Germinal center (tissue), 1 donor: ENCODE measurements around the gene SLC9A4.

ENCODE experiments used
- DNase-seq: peaks from one replicate; pipeline ENCODE4 v3.0.0; 2012; ENCODE audit warnings: mixed read lengths, low spot score

Gene SLC9A4, protein sequence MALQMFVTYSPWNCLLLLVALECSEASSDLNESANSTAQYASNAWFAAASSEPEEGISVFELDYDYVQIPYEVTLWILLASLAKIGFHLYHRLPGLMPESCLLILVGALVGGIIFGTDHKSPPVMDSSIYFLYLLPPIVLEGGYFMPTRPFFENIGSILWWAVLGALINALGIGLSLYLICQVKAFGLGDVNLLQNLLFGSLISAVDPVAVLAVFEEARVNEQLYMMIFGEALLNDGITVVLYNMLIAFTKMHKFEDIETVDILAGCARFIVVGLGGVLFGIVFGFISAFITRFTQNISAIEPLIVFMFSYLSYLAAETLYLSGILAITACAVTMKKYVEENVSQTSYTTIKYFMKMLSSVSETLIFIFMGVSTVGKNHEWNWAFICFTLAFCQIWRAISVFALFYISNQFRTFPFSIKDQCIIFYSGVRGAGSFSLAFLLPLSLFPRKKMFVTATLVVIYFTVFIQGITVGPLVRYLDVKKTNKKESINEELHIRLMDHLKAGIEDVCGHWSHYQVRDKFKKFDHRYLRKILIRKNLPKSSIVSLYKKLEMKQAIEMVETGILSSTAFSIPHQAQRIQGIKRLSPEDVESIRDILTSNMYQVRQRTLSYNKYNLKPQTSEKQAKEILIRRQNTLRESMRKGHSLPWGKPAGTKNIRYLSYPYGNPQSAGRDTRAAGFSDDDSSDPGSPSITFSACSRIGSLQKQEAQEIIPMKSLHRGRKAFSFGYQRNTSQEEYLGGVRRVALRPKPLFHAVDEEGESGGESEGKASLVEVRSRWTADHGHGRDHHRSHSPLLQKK

DNA sequence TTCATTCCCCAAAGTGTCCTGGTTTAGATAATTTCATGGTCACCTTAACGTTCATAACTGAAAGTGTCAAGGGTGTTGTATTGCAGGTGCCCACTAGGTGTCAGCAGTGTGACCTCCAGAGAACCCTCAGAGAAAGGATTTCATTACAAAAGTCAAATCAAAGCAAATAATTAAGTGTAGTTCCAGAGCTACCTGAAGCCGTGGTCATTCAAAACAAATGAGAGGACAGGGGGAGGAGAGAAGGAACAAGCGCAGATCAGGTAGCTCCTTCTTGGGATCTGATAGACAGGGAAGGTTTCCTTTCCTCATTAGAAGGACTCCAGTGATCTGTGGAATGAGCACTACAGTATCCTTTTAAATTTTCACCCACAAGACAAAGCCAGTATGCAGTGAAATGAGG is at the start of gene SLC9A4:
TSS of gene SLC9A4 (plus strand) at position 207 of the 400 bp plus-strand sequence. CDS start 534 bp downstream, outside the sequence.
- peak; percentile 21 for DNase-seq

DNA sequence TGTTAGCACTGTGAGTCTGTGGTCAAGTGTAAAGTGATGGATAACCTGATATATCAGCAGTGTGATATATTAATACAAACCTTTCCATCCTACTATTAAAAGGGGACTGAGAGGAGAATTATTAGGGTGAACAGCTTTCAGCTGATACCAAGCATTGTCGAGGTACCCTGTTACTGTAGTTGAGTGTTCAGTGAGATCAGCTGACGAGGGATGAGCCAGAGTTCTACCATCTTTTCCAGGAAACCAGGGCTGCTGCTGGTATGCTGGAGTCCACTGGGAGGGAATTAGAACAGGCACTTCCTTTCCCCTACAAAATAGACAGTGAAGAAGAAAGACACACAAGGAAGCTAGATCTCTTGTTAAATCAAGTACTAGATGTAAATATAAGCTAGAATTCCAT is 49.7 kb upstream of the SLC9A4 start:
- no peak for DNase-seq

DNA sequence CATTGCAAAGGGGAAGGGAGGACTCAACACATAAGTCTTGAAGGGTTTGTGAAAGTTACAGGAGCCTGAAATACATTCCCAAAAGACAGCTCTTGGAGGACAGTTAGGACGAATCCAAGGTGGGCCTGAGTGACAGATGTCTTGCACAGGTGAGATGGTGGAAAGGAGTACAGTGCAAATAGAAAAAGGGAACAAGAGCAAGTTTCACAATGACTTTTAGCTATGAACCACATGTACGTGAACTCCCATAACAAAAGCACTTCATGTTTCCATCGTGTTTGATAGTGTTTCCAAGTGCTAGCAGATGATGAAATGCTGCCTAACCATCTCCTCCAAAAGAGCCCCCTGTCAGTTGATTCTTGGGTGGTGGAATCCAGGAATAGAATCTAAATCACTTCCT is 48.3 kb upstream of the SLC9A4 start:
- DNase-seq: peak; percentile 19

DNA sequence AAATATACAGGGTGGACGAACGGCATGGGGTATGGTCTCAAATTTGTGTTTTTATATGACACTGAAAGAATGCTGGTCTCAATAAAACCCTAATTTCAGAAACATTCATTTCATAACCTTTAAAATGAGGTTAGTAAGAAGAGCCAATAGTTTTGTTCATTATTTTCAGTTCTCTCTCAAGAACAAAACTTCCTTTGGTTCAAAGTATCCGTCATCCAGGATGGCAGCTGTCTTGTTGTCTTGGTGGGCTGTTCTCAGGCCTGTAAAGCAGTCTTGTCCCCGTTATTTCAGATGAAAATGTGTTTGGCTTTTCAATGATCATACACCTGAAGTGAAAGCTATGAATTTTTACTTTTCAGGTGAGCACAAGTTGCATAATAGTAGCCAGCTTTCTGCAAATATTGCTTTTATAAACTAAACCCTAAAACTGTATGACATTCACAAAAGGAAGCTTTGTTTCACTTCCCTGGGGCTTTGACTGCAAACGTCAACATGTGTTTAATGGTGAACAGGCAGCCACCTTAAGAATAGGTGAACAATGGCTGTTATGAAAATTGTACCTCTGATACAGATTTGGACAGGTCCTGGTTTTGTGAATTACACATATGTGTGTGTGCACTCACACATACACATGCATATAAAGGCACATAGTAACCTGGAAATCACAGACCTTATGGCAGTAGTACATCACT is 47.4 kb upstream of the SLC9A4 start:
- no peak for DNase-seq

DNA sequence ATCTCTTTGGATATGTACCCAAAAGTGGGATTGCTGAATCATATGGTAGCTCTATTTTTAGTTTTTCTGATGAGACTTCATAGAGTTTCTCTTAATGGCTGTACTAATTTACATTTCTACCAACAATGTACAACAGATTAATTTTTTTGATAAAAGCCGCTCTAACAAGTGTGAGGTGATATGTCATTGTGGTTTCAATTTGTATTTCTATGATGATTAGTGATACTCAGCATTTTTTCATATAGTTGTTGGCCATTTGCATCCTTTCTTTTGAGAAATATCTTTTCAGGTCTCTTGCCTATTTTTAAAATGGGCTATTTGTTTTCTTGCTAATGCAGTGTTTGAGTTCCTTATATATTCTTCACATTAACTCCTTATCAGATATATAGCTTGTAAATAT is 45.8 kb upstream of the SLC9A4 start:
- DNase-seq: no peak

DNA sequence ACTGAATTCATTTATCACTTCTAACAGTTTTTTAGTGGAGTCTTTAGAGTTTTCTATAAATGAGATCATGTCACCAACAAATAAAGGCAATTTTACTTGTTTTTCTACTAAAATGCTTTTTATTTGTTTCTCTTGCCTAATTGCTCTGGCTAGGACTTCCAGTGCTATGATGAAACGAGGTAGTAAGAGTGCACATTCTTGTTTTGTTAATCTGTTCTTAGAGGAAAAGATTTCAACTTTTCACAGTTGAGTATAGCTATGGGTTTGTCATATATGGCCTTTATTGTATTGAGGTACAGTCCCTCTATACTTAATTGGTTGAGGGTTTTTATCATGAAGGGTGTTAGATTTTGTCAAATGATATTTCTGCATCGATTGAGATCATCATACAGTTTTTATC is 44.5 kb upstream of the SLC9A4 start:
- DNase-seq: no peak

DNA sequence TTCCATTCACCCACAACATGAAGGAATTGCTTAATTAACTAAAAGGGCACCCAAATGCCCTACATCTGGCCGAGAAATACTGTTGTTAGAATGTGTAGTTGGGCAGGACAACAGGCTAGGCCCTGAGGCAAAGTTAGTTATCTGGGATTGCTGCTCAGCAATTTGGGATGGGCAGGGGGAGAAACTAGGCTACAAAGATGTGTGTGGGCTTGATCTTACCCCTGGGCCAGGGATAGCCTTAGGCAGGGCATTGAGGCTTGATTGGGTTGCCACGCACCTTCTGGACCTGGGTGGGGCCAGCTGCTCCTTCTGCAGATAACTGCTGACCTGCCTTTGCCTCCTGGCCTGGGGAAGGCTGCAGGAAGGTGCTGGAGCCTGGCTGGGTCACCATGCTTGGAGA is 40.6 kb upstream of the SLC9A4 start:
- no peak for DNase-seq

DNA sequence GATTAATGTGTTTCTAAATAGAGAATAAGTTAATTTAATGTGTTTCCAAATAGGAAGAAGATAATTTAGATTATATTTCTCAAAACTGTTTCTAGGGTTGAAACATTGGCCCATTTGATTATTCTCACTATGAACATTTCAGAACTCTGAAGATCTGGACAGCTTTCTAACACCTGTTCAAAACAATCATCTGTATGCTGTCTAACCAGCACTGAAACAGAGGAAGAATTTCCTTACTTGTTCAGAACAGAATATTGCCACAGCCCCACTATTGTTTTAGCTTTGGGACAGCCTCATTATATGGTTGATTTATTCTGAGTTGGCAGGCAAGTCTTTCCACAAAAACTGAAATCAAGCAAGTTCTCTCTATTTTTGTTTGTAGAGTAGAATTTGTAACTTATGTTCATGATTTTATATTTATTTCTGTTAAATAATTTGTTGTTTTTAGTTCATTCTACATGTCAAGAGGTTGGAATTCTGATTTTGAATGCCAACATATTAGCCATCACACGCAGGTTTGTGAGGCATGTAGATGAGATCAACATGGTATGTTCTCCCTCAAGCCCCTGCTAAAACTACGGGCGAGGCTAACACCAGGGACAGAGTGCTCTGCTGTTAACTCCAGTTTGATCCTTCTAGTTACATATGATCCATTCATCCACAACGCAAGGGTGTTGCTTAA is 38.9 kb upstream of the SLC9A4 start:
- DNase-seq: no peak

DNA sequence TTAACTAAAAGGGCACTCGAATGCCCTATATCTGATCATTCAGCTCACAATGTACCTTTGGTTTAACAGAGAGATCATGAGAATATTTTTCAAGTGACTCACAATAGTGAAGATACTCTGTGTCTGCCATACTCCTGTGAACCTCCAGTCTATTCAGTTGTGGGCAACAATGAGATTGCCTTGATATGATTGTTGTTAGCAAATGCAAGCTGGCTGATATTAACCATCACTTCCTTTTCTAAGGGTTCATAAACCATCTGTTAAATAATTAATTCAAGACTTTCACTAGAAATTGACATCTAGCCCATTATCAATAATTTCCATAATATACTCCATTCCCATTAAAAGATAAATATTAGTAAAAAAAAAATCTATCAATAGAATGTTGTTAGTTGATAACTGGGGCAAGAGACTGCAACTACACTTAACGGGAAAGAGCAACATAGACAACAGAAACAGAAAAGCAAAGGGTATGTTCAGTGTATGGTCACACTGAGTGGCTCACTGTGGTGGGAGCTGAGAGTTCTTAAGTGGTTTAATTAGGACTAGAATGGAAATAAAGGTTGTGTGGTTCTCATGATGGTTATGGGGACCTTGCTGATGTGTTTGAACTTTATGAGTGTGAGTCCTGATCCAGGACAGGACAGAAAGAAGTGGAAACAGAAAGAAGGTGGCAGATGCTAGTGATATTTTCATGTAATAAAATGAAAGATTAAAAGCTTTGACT is 38.2 kb upstream of the SLC9A4 start:
- no peak for DNase-seq

DNA sequence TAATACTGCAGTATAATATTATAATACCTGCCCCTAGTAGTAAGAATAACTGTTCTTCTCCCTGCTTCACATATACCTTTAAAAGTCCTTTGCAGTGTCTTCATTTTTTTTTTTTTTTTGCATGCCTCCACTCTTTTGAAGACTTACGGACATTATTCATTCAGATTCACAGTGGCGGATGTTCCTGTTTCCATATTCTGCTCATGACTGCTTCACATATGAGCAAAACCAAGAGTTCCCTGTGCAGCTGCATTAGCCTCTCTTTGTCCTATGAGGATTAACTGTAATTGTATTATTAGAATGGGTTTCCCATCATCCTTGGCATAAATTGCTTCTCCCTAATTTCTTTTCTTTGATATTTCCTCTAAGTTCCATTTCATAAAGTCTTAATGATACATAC is 37.3 kb upstream of the SLC9A4 start:
- no peak for DNase-seq

DNA sequence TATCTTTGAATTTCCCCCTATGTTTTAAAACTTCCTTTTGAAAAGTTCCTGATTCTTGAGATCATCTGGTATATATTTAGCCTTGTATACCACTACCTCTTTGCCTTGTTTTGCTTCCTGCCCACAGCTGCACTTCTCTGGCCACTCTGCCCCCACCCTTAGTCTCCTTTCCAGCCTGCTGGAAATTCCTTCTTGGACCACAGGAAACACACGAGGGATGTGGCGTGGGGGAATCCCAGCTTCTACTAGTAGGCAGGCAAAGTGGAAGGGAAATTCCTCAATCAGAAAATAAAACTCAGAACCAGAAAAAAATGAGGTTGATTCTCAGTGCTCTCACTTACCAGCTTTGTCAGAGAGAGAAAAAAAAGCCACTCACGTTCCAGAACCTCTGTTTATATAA is 36.7 kb upstream of the SLC9A4 start:
- no peak for DNase-seq

DNA sequence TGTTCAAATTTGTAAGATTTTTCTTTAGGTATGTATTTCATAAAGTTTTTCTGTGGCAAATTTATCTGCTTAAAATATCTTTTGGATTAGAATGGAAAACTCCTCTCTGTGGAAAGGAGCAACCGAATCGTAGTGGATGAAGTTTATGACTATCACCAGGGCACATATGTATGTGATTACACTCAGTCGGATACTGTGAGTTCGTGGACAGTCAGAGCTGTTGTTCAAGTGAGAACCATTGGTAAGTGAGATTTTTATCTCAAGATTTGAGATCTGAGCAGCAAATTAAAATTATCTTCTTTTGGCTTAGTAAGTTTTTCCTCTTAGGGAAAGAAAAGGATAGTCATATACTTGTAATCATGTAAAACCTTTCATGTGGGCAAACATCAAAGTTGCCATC is 35.9 kb upstream of the SLC9A4 start:
- no peak for DNase-seq

DNA sequence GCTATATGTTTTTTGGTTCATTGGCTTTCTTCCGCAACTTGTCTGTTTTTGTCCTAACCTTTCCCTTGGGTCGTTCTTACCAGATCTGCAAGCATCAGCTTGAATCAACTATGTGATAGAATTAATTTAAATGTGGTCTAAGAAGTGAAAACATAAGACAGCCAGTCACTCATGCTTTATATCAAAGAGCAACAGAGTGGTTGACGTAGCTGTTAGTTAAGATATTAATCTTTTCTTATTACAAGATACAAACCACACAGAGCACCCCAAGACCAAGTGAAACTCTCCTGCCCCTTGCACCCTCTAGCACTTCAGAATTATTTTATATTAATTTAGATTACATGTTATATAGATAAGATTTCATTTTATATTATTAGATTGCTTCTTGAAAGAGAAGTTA is 34.9 kb upstream of the SLC9A4 start:
- no peak for DNase-seq

DNA sequence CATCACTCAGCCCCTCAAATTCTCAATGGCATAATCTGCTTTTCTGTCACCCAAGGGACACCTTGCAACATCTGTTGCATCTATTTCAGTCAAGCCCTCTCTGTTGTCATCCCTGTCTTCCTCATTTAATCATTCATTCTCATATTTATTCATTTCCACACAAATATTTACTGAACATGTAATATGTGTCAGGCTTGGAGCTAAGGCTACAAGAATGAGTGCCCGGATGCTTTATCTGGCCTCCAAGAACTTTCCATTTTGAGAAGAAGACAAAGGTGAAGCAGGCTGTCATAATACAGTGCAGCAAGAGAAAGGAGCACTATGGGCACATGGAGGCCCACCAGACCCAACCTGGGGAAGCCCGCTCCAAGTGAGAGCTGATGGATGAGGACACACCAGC is 34.4 kb upstream of the SLC9A4 start:
- DNase-seq: no peak

DNA sequence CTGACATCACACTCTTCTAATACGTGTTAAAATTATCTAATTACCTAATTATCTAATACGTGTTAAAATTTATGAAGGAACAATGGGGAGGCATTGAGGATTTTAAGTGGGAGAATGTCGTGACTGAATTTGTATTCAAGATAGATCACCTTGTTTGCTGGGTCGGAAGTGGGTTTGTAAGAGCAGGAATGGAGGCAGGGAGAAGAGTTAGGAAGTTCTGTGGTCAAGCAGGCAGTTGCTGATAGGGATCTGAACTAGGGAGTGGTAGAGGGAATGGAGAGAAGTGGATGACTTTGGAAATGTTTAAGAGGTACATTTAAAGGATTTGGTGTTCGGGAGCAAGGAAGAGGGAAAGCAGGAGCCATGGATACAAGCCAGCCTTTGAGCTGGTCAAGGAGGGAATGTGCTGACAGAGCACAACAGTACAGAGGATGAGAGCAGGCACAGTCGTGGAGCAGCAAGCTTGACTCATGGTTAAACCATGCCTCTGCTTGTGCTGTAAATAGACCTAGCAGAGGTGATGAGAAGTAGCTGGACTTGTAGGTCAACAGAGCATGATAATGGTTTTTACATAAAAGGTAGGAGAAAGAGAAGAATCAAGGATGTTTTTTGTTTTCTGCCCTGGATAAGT is 33.8 kb upstream of the SLC9A4 start:
- DNase-seq: no peak

DNA sequence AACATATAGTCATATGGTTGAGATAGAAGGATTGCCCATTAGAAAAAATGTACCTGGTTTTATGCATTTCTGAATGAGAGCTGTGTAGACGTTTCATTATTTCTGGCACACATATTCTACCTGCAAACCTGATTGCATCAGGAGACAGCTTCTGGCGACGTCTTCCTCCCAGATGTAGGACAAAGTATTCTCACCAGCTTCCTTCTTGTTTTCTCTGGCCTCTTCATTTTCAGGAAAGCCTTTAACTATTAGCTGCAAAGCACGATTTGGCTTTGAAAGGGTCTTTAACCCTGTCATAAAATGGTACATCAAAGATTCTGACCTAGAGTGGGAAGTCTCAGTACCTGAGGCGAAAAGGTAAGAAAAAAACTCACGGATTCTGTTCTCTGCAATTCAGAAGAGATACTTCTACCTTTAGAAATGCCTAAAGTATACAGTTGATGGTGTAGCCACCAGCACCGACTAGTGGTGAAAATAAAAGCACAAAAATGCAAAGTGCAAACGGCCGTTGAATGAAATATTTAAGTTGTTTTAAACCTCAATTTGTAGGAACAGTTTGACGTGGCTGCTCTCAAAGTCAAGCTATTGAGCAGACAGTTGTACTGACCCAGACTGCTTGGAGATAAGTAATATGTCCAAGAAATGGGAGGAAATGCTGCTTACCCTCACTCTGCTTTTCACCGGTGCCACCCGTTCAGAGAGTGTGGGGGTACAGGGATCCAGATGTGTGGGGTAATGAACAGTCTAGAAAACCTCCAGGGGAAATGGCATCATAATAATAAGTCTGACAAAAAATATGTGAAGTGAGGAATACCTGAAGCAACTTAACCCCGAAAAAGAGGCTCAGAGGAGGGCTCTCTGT is 29.8 kb upstream of the SLC9A4 start:
- peak; percentile 13 for DNase-seq

DNA sequence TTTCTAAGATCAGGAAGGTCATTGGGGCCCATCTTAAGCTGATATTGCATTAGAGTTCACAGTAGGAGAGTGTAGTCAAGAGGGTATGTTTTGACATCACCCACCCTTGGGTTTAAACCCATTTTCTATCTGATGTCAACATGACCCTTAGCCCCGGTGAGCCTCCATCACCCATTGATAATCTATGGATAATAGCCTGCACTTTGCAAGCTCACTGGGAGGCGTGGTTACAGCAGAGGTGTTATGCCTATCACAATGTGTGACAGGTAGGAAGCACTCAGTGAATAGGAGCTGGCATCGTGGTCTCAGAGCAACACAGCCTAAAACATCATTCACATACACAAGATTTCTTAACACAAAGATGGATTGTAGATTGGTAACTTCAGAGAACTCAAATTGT is 28.8 kb upstream of the SLC9A4 start:
- no peak for DNase-seq

DNA sequence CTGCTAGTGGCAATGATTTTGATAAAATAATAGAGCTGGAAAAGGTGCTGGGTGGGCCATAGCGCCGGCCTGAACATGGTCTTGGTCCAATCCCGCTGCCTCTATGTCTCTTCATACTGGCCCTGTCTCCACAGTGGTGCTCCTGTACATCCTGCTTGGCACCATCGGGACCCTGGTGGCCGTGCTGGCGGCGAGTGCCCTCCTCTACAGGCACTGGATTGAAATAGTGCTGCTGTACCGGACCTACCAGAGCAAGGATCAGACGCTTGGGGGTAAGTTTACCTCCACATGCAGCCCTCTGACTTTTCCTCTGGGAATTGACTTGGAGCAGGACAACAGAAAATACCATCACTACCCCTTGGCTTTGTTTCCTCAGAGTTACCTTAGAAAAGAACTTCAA is 26.1 kb upstream of the SLC9A4 start:
- DNase-seq: no peak

DNA sequence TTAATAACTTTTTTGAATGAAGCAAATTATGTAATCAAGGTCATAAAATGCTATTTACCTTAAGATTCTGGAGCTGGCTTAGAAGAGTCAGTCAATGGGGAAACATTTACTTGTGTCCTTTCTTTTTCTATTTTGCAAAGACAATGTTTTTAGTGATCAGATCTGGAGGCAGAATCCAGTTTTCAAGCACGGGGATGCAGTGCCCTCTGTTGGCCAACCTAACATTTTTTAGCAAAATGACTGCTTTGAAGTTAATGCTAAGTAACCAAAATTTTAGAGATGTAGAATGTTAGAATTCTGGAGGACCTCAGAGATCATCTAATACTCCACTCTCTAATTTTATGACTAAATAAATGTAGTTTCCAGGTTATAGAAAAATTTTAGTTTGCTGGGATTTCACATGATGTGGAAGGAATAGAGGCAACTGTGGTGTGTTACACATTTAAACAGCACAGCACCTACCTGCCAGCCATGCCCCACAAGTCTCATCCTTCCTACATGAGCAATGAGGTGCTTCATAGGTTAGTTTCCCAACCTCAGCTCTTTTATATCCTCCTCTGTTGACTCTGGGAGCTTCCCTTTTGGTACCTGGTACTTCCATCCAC is 23.6 kb upstream of the SLC9A4 start:
- peak; percentile 24 for DNase-seq

DNA sequence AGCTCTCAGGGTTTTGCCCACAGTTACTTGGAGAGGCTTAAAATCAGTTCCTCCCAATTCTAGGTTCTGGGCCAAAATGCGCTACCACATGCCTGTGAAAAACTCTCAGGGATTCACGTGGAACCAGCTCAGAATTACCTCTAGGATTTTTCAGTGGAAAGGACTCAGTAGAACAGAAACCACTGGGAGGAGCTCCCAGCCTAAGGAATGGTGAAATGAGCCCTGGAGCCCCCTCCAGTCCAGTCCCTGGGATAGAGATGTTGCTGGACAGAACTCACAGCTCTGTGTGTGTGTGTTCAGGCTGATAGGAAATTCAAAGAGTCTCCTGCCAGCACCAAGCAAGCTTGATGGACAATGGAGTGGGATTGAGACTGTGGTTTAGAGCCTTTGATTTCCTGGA is 21.1 kb upstream of the SLC9A4 start:
- DNase-seq: no peak
